ENCODE measurements around the gene ATXN1.
"Not testable (repeated sequence)": the region's sequence is repeated elsewhere in the genome, so short reads cannot be mapped to it uniquely, and the experiment has no call there.

Gene ATXN1

DNA sequence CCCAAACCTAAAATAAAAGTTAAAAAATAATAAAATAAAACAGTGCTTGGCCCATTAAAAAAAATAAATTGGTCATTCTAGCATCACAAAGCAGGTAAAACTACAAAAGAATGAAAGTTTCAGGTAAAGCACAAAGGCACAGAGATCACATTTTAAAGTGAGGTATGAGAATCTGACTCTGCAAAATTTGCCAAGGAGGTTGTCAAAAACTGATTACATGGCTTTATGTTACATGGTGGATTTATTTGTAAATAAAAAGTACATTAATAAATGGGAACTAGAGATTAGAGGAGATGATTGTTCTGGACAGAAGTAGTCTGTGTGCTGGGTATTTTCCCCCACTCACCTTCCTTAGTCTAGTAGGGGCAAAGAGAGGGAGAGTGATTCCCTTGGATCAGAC, 24.2 kb upstream of the ATXN1 start:
- Histone ChIP-seq H3K27me3 (no peaks in the 10 kb centered on the region), H3K36me3 (no peaks in the 10 kb centered on the region), H3K9me3 (no peaks in the 10 kb centered on the region), H3K4me1 (no peaks in the 10 kb centered on the region; the same call in 1 of the 2 replicates), H3K4me3 (ENCODE audit: low read depth, low read length) (no peak overlapping the region)
- TF ChIP-seq, protein P1, sequence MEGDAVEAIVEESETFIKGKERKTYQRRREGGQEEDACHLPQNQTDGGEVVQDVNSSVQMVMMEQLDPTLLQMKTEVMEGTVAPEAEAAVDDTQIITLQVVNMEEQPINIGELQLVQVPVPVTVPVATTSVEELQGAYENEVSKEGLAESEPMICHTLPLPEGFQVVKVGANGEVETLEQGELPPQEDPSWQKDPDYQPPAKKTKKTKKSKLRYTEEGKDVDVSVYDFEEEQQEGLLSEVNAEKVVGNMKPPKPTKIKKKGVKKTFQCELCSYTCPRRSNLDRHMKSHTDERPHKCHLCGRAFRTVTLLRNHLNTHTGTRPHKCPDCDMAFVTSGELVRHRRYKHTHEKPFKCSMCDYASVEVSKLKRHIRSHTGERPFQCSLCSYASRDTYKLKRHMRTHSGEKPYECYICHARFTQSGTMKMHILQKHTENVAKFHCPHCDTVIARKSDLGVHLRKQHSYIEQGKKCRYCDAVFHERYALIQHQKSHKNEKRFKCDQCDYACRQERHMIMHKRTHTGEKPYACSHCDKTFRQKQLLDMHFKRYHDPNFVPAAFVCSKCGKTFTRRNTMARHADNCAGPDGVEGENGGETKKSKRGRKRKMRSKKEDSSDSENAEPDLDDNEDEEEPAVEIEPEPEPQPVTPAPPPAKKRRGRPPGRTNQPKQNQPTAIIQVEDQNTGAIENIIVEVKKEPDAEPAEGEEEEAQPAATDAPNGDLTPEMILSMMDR (IDR thresholded peaks at IDR 0.05; ENCODE audit: low read depth, low read length), result no peak
- DNase-seq, result no peak

DNA sequence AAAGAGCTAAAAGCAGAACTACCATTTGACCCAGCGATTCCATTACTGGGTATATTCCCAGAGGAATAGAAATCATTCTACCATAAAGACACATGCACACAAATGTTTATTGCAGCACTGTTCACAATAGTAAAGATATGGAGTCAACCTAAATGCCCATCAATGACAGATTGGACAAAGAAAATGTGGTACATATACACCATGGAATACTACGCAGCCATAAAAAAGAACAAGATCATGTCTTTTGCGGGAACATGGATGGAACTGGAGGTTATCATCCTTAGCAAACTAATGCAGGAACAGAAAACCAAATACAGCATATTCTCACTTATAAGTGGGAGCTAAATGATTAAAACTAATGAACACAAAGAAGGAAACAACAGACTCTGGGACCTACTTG, 23.7 kb upstream of the ATXN1 start:
- H3K4me1 ChIP-seq; DNase-seq; H3K27me3 ChIP-seq; H3K9me3 ChIP-seq; H3K4me3 ChIP-seq (ENCODE audit: low read depth, low read length); H3K36me3 ChIP-seq: not testable (repeated sequence)

DNA sequence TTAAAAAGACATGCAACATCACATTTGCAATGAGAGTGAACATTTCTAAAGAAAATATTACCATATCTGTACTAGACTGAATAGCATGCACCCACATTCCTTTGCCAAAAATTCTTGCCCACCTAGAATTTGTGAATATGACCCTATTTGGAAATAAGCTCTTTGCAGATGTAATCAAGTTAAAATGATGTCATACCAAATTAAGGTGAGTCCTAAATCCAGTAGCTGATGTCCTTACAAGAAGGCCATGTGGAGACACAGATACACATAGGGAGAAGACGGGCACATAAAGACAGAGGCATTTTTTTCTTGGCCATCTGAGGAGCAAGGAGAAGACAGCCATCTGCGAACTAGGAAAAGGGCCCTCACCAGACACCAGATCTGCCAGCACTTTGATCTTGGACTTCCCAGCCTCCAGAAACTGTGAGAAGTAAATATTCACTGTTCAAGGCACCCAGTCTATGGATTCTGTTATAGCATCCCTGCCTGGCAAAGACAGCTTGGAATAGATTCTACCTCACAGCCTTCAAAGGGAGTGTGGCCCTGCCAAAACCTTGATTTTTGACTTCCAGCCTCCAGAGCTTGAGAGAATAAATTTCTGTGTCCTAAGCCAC, 22.8 kb upstream of the ATXN1 start:
- Histone ChIP-seq H3K27me3 (no peaks in the 10 kb centered on the region), H3K36me3 (no peaks in the 10 kb centered on the region), H3K4me3 (ENCODE audit: low read depth, low read length) (no peak overlapping the region), H3K4me1 (no peaks in the 10 kb centered on the region; the same call in 1 of the 2 replicates), H3K9me3 (no peaks in the 10 kb centered on the region)
- no peak for DNase-seq
- TF ChIP-seq, protein P1 (IDR thresholded peaks at IDR 0.05; ENCODE audit: low read depth, low read length), result no peak

DNA sequence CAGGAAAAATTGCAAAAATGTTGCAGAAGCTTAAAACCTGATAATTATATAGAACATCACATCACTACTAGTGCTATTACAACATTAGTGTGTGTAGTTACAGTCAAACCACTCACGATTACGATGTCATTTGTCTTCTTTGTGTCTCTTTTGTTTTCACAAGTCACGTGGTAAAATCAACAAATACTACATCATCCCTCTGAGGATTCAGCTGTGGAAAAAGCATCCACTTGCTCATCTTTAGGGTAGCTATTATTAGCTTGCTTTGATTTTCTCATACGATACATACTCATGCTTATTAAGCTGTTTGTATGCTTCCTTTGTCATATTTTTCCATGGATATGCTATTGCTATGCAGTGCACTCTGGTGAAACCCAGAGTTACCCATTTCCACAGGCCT, 22.2 kb upstream of the ATXN1 start:
- H3K27me3 ChIP-seq, result no peaks in the 10 kb centered on the region
- H3K4me3 ChIP-seq (ENCODE audit: low read depth, low read length), result no peak overlapping the region
- H3K9me3 ChIP-seq, result no peaks in the 10 kb centered on the region
- DNase-seq, result no peak
- TF ChIP-seq, protein P1 (IDR thresholded peaks at IDR 0.05; ENCODE audit: low read depth, low read length), result no peak
- H3K36me3 ChIP-seq, result no peaks in the 10 kb centered on the region
- H3K4me1 ChIP-seq, result no peaks in the 10 kb centered on the region; the same call in 1 of the 2 replicates

DNA sequence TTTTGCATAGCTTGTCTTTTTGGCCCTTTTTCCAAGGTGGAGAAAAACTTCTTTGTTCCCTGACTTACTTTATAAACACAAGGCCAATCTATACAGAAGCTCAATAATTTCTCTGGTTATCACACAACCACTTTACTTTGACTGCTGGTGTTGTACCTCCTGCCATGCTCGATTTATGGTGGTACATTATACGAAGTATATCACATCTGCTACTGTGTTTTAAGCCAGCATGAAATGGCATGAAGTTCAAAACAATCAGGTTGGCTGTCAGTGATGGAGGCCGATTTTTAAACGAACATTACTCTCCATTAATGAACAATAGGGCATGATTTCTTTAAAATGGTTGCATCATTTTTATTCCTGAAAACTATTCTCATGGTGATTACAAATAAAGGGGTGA, 21.0 kb upstream of the ATXN1 start:
- DNase-seq, result no peak

DNA sequence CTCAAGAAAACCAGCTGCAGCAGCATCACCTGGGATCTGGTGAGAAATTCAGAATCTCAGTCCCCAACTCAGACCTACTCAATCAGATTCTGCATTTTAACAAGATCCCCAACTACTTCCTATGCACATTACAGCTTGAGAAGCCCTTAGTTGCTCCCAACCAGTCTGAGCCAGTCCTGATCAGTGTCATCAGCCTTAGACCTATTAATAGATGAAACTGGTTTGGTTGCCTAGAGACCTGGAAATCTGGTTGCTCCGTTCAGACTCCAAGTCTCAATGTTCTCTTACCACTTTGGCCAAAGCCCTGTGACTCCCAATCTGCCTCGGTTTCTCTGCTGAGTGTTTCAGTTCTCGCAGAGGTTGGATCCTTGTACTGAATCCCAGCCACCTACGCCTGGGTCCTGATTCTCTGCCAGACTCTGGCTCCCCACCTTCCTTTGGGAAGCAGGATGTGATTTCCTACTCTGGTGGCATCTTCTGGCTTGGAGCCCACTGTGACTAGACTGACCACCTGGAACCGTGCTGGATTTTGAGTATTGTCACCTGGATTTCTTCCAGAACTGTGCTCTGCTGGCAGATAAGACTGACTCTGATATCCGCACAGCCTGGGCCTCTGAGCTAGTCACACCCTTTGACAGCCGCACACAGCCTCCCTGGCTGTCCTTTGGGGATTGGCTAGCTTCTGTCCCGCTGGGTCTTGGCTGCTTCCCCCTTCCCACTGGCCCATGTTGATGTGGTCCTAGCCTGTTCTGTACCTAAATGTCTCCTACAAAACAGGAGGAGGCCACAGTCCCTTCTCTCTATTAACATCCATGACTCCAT, 20.3 kb upstream of the ATXN1 start:
- DNase-seq, result peak; percentile 23
- TF ChIP-seq, protein P1 (IDR thresholded peaks at IDR 0.05; ENCODE audit: low read depth, low read length), result no peak
- Histone ChIP-seq H3K27me3 (no peaks in the 10 kb centered on the region), H3K4me1 (no peaks in the 10 kb centered on the region; the same call in 1 of the 2 replicates), H3K9me3 (no peaks in the 10 kb centered on the region), H3K4me3 (ENCODE audit: low read depth, low read length) (no peak overlapping the region), H3K36me3 (no peaks in the 10 kb centered on the region)

More for the DNA sequence above, 21.0 kb upstream of the ATXN1 start:
- no peaks in the 10 kb centered on the region for H3K36me3 ChIP-seq
- H3K4me1 ChIP-seq, result no peaks in the 10 kb centered on the region; the same call in 1 of the 2 replicates
- no peaks in the 10 kb centered on the region for H3K27me3 ChIP-seq
- H3K4me3 ChIP-seq (ENCODE audit: low read depth, low read length), result no peak overlapping the region
- TF ChIP-seq, protein P1 (IDR thresholded peaks at IDR 0.05; ENCODE audit: low read depth, low read length), result no peak
- H3K9me3 ChIP-seq, result no peaks in the 10 kb centered on the region
